T follicular helper cell (primary cell): ENCODE data around the gene TWNK.
A peak's percentile ranks its signal among the peaks of the same experiment; 100 is the strongest.

Experiments used
- DNase-seq: peaks from one replicate; pipeline ENCODE4 v3.0.0-alpha.2; 2020; ENCODE audit warnings: low read depth

Gene TWNK

GRCh38 chr10:100996678-100997359, 9.5 kb downstream of the TWNK start:
- DNase-seq, result peak; percentile 21

GRCh38 chr10:100997360-100998182, 10.2 kb downstream of the TWNK start:
- DNase-seq, result peak; percentile 53

GRCh38 chr10:100998183-100998990, 11.0 kb downstream of the TWNK start:
- DNase-seq, result peak; percentile 58

- DNase-seq, result peak; percentile 61
Observed at GRCh38 chr10:100998991-100999741, 11.8 kb downstream of the TWNK start.

GRCh38 chr10:100999742-101000126, 12.4 kb downstream of the TWNK start, which contains the start of gene LZTS2:
LZTS2 (plus strand) TSS chr10:100999808; CDS start chr10:101002539, 2,731 bp downstream.
- DNase-seq, result no peak

- no peak for DNase-seq
Observed at GRCh38 chr10:101000127-101000914, 13.0 kb downstream of the TWNK start.

GRCh38 chr10:101000915-101001658, 13.7 kb downstream of the TWNK start:
- DNase-seq, result no peak

- no peak for DNase-seq
Observed at GRCh38 chr10:101001659-101002035, 14.3 kb downstream of the TWNK start.

- no peak for DNase-seq
Observed at GRCh38 chr10:101002456-101002855, 15.1 kb downstream of the TWNK start.

- no peak for DNase-seq
Observed at GRCh38 chr10:101003639-101004206, 16.4 kb downstream of the TWNK start.

GRCh38 chr10:101005361-101005760, 18.0 kb downstream of the TWNK start:
- DNase-seq, result no peak

GRCh38 chr10:101005869-101006567, 18.7 kb downstream of the TWNK start:
- no peak for DNase-seq

- no peak for DNase-seq
Observed at GRCh38 chr10:101006593-101007098, 19.3 kb downstream of the TWNK start.

- DNase-seq, result no peak
Observed at GRCh38 chr10:101007099-101007711, 19.9 kb downstream of the TWNK start.

GRCh38 chr10:101007915-101008822, 20.8 kb downstream of the TWNK start:
- no peak for DNase-seq

- no peak for DNase-seq
Observed at GRCh38 chr10:101008823-101009423, 21.6 kb downstream of the TWNK start.

- DNase-seq, result no peak
Observed at GRCh38 chr10:101010329-101010728, 23.0 kb downstream of the TWNK start.
